IMR-90 (cell line): ENCODE data around the gene CMTR1. TPM values are rescaled to one million over a fixed set of nuclear protein-coding genes. Genes with fewer than 3 reads are reported as not detected.

Source experiments
- ATAC-seq: fragments of 200-7000 bp; cut with Tn5 transposase; 2 replicates; pipeline ENCODE4 v1.9.1; 2020; ENCODE audit warnings: low read depth, mild to moderate bottlenecking, moderate library complexity
- BruUV-seq: library from RNA; stranded (reverse); fragments of 400-500 nt; replicated peaks from 2 replicates; lab custom pipeline; 2021; lab: Mats Ljungman, UMichigan
- CTCF ChIA-PET: fragments of 300-600 bp; formaldehyde crosslinking; extraction: SDS; loops from one replicate; lab custom pipeline; 2021; ENCODE audit warnings: antibody characterized with exemption; lab: Yijun Ruan, JAX
- POLR2A ChIA-PET: fragments of 300-600 bp; sonication (Branson Sonifier 250); formaldehyde crosslinking; loops from one replicate; lab custom pipeline; 2022; ENCODE audit warnings: antibody characterized with exemption; ENCODE audit not compliant: unreplicated experiment; lab: Charles Lee
- DNase-seq: peaks from one replicate; pipeline ENCODE4 v3.0.0; 2013
- H2AFZ ChIP-seq: replicated peaks from 2 replicates; pipeline ENCODE3; 2013; ENCODE audit warnings: low read length, mild to moderate bottlenecking; ENCODE audit not compliant: poor library complexity
- H2AK5ac ChIP-seq: 2 replicates; pipeline ENCODE4 v1.6.1; 2013; ENCODE audit warnings: low read depth, low read length, inconsistent platforms
- H2AK9ac ChIP-seq: replicated peaks from 2 replicates; pipeline ENCODE3; 2013; ENCODE audit warnings: mild to moderate bottlenecking, low read depth, low read length, moderate library complexity; ENCODE audit not compliant: poor library complexity
- H2BK120ac ChIP-seq: 2 replicates; pipeline ENCODE4 v1.6.1; 2013; ENCODE audit warnings: low read depth, low read length, inconsistent platforms
- H2BK15ac ChIP-seq: 3 replicates; pipeline ENCODE4 v1.6.1; 2013; ENCODE audit warnings: low read depth, low read length, inconsistent platforms
- H2BK20ac ChIP-seq: 2 replicates; pipeline ENCODE4 v1.6.1; 2013; ENCODE audit warnings: low read depth, mild to moderate bottlenecking, inconsistent platforms, low read length, moderate library complexity
- H2BK5ac ChIP-seq: 2 replicates; pipeline ENCODE4 v1.6.1; 2013; ENCODE audit warnings: mild to moderate bottlenecking, low read depth, low read length, inconsistent platforms; ENCODE audit not compliant: poor library complexity, severe bottlenecking
- H3K14ac ChIP-seq: replicated peaks from 2 replicates; pipeline ENCODE4 v1.6.1; 2013; ENCODE audit warnings: low read depth, low read length, inconsistent platforms
- H3K18ac ChIP-seq: 2 replicates; pipeline ENCODE4 v1.6.1; 2013; ENCODE audit warnings: low read depth, low read length, control low read depth
- H3K23ac ChIP-seq: 2 replicates; pipeline ENCODE4 v1.6.1; 2013; ENCODE audit warnings: low read depth, low read length, inconsistent platforms
- H3K27ac ChIP-seq: 2 replicates; pipeline ENCODE4 v1.5.1; 2013; ENCODE audit warnings: mild to moderate bottlenecking, control low read depth, low read length; ENCODE audit not compliant: insufficient read depth
- H3K27me3 ChIP-seq: 2 replicates; pipeline ENCODE4 v1.6.1; 2013; ENCODE audit warnings: low read length; ENCODE audit not compliant: control insufficient read depth, insufficient read depth
- H3K36me3 ChIP-seq: 2 replicates; pipeline ENCODE4 v1.6.1; 2013; ENCODE audit warnings: low read length, mixed read lengths; ENCODE audit not compliant: control insufficient read depth, insufficient read depth
- H3K4ac ChIP-seq: 2 replicates; pipeline ENCODE4 v1.6.1; 2013; ENCODE audit warnings: low read depth, low read length, inconsistent platforms
- H3K4me1 ChIP-seq: 2 replicates; pipeline ENCODE4 v1.6.1; 2013; ENCODE audit warnings: low read length, mixed read lengths; ENCODE audit not compliant: control insufficient read depth, insufficient read depth
- H3K4me2 ChIP-seq: 2 replicates; pipeline ENCODE4 v1.6.1; 2013; ENCODE audit warnings: low read depth, mild to moderate bottlenecking, control low read depth, low read length, moderate library complexity
- H3K4me3 ChIP-seq: 2 replicates; pipeline ENCODE4 v1.5.1; 2013; ENCODE audit warnings: low read depth, mild to moderate bottlenecking, control low read depth, low read length, moderate library complexity; ENCODE audit not compliant: insufficient read depth
- H3K56ac ChIP-seq: 2 replicates; pipeline ENCODE4 v1.6.1; 2013; ENCODE audit warnings: low read length, inconsistent platforms; ENCODE audit not compliant: insufficient read depth; ENCODE audit errors: extremely low read depth
- H3K79me1 ChIP-seq, 2 experiments: 2 replicates each; pipeline ENCODE4 v1.6.1; 2013; ENCODE audit warnings: low read length in 2 of 2, inconsistent platforms in 1 of 2, low read depth in 1 of 2
- H3K9ac ChIP-seq: 2 replicates; pipeline ENCODE4 v1.6.1; 2013; ENCODE audit warnings: low read depth, low read length, control low read depth
- H3K9me1 ChIP-seq: 2 replicates; pipeline ENCODE4 v1.6.1; 2013; ENCODE audit warnings: low read length, inconsistent platforms; ENCODE audit not compliant: insufficient read depth
- H3K9me3 ChIP-seq: 2 replicates; pipeline ENCODE4 v1.6.1; 2013; ENCODE audit warnings: low read length; ENCODE audit not compliant: control insufficient read depth, insufficient read depth
- H4K20me1 ChIP-seq: 2 replicates; pipeline ENCODE4 v1.6.1; 2013; ENCODE audit warnings: low read length, inconsistent platforms; ENCODE audit not compliant: insufficient read depth
- H4K5ac ChIP-seq: 2 replicates; pipeline ENCODE4 v1.6.1; 2013; ENCODE audit warnings: mild to moderate bottlenecking, low read depth, low read length, control low read depth
- H4K8ac ChIP-seq, 2 experiments: 2 replicates each; pipeline ENCODE4 v1.6.1; 2013; ENCODE audit warnings: low read depth in 2 of 2, low read length in 2 of 2, control low read depth in 1 of 2, inconsistent platforms in 1 of 2
- H4K91ac ChIP-seq: 2 replicates; pipeline ENCODE4 v1.6.1; 2013; ENCODE audit warnings: low read depth, low read length, inconsistent platforms; ENCODE audit not compliant: insufficient read depth
- BHLHE40 ChIP-seq: fragments of 150-350 bp; IDR thresholded peaks from 2 replicates; pipeline ENCODE4 v1.6.1; 2016; ENCODE audit warnings: mild to moderate bottlenecking, low read depth, low read length
- CEBPB ChIP-seq: IDR thresholded peaks from 2 replicates; pipeline ENCODE4 v1.6.1; 2012; ENCODE audit warnings: low read depth, low read length, improper control_type of control experiment
- CHD1 ChIP-seq: IDR thresholded peaks from 2 replicates; pipeline ENCODE4 v1.6.1; 2012; ENCODE audit warnings: low read depth, low read length, improper control_type of control experiment
- CTCF ChIP-seq: conservative IDR thresholded peaks from 2 replicates; pipeline ENCODE4 v1.5.1; 2012; ENCODE audit warnings: mild to moderate bottlenecking, low read depth, low read length, improper control_type of control experiment
- ELK1 ChIP-seq: fragments of 150-350 bp; IDR thresholded peaks from 2 replicates; pipeline ENCODE4 v1.6.1; 2016; ENCODE audit warnings: low read depth, mild to moderate bottlenecking, low read length, moderate library complexity, borderline replicate concordance
- FOS ChIP-seq: fragments of 150-350 bp; IDR thresholded peaks from 2 replicates; pipeline ENCODE4 v1.6.1; 2016; ENCODE audit warnings: low read depth, low read length
- MAFK ChIP-seq: IDR thresholded peaks from 2 replicates; pipeline ENCODE4 v1.6.1; 2012; ENCODE audit warnings: low read depth, low read length, improper control_type of control experiment
- MXI1 ChIP-seq: IDR thresholded peaks from 2 replicates; pipeline ENCODE4 v1.6.1; 2012; ENCODE audit warnings: low read depth, mild to moderate bottlenecking, low read length, moderate library complexity, borderline replicate concordance
- NFE2L2 ChIP-seq: fragments of 150-350 bp; IDR thresholded peaks from 2 replicates; pipeline ENCODE4 v1.6.1; 2016; ENCODE audit warnings: low read depth, mild to moderate bottlenecking, low read length
- RCOR1 ChIP-seq: IDR thresholded peaks from 2 replicates; pipeline ENCODE4 v1.6.1; 2012; ENCODE audit warnings: mild to moderate bottlenecking, low read length, improper control_type of control experiment; ENCODE audit not compliant: insufficient replicate concordance
- RFX5 ChIP-seq: IDR thresholded peaks from 2 replicates; pipeline ENCODE4 v1.8.0; 2012; ENCODE audit warnings: low read depth, mild to moderate bottlenecking, low read length, moderate library complexity
- USF2 ChIP-seq: fragments of 150-350 bp; IDR thresholded peaks from 2 replicates; pipeline ENCODE4 v1.6.1; 2017; ENCODE audit warnings: mild to moderate bottlenecking, antibody characterized with exemption, low read length, low read depth
- WGBS, 2 experiments: methylation state at CpG; one replicate each; pipeline versions ENCODE4 v1.1.5 to v1.1.7; 2013; ENCODE audit warnings: missing lambda C conversion rate in 2 of 2; ENCODE audit not compliant: insufficient read length in 1 of 2; ENCODE audit errors: extremely low coverage in 2 of 2; 5-methylcytosine and 5-hydroxymethylcytosine counted together
- dilution Hi-C: fragments of 300-500 bp; cut with HindIII; formaldehyde crosslinking; loops from one replicate; pipeline ENCODE4 v1.14.3; 2018; ENCODE audit warnings: low sequenced_read_pairs; ENCODE audit not compliant: unreplicated experiment
- in situ Hi-C: fragments of 300-500 bp; cut with MboI; formaldehyde crosslinking; loops from 3 replicates; pipeline ENCODE4 v1.14.3; 2019; ENCODE audit warnings: low sequenced_read_pairs, inconsistent platforms, mixed read lengths
- intact Hi-C: fragments of 100-400 bp; cut with micrococcal nuclease; formaldehyde crosslinking; loops from 2 replicates; pipeline ENCODE4 v1.10.0; 2022
- polyA plus RNA-seq, 3 experiments: library from polyadenylated mRNA; depleted of rRNA; stranded (reverse); fragments of >200 nt; gene quantifications; 2 replicates each; pipeline ENCODE4 v1.2.3, GENCODE V29; 2012; ENCODE audit warnings: low replicate concordance in 1 of 3
- total RNA-seq: library from RNA; depleted of rRNA; stranded (reverse); fragments of >200 nt; gene quantifications from 2 replicates; pipeline ENCODE4 v1.2.3, GENCODE V29; 2012

CMTR1 gene
- total and polyA plus RNA-seq, 2 of the 4 experiments (the other 2 are of a cell fraction), result 22.6 to 30.1 TPM

- Histone ChIP-seq H3K36me3 (no peaks in the 10 kb centered on the region), H3K27ac (no peak overlapping the region), H2AFZ (no peak overlapping the region), H3K4me2 (no peak overlapping the region), H4K8ac (no peak overlapping the region), H3K4me3 (no peak overlapping the region), H4K20me1 (no peaks in the 10 kb centered on the region), H3K9me3 (no peaks in the 10 kb centered on the region), H3K9me1 (no peaks in the 10 kb centered on the region), H2BK20ac (no peak overlapping the region), H4K5ac (no peak overlapping the region), H2BK15ac (no peak overlapping the region), H3K79me1 (no peaks in the 10 kb centered on the region), H3K27me3 (peaks cover 61% of the 10 kb centered on the region), H4K91ac (no peak overlapping the region), H3K18ac (no peak overlapping the region), H2BK120ac (no peak overlapping the region), H3K4me1 (no peaks in the 10 kb centered on the region), H3K23ac (no peak overlapping the region), H2AK9ac (no peak overlapping the region), H3K9ac (no peak overlapping the region), H3K4ac (no peak overlapping the region), H2BK5ac (no peak overlapping the region), H3K14ac (no peak overlapping the region), H2AK5ac (no peak overlapping the region), H3K56ac (no peak overlapping the region)
- no TSS peak for BruUV-seq
- TF ChIP-seq RCOR1 (no peak), CEBPB (no peak), CTCF (no peak), ELK1 (no peak), NFE2L2 (no peak), MAFK (no peak), CHD1 (no peak), FOS (no peak), BHLHE40 (no peak), RFX5 (no peak), USF2 (no peak), MXI1 (no peak)
- no CpG with 5 or more reads among the region's 5 CpGs for WGBS, 2 experiments
- ATAC-seq, result no peak
- DNase-seq, result no peak
- intact Hi-C loops (no loop called here), in situ Hi-C loops (no loop called here), dilution Hi-C loops (no loop called here)
- CTCF ChIA-PET, result no interaction called here
- POLR2A ChIA-PET, result no interaction called here
Observed at GRCh38 chr6:37507077-37507476, 74.1 kb downstream of the CMTR1 start.
